HepG2 (cell line): Measurements from ENCODE around the gene TRIM7. TPM values are rescaled to one million over a fixed set of nuclear protein-coding genes. Genes with fewer than 3 reads are reported as not detected.

ENCODE experiments used
- ARID5B ChIP-seq: IDR thresholded peaks from 2 replicates; pipeline ENCODE4 v1.4.0; 2020; ENCODE audit warnings: mild to moderate bottlenecking, missing genetic modification reagents
- BCL3 ChIP-seq: sonication (generic); formaldehyde crosslinking; IDR thresholded peaks from 2 replicates; pipeline ENCODE4 v1.5.1; 2020; ENCODE audit warnings: mild to moderate bottlenecking, missing genetic modification reagents, moderate library complexity
- CREBL2 ChIP-seq: sonication (generic); formaldehyde crosslinking; IDR thresholded peaks from 2 replicates; pipeline ENCODE4 v1.8.1; 2023; ENCODE audit warnings: missing genetic modification reagents, mild to moderate bottlenecking, borderline replicate concordance
- CREM ChIP-seq, 2 experiments: sonication (generic) in 1 of 2; formaldehyde crosslinking in 1 of 2; IDR thresholded peaks; 2 replicates each; pipeline versions ENCODE4 v1.4.0 to v1.6.1; 2016 to 2020; ENCODE audit warnings: antibody characterized with exemption in 1 of 2, mild to moderate bottlenecking in 1 of 2, missing genetic modification reagents in 1 of 2
- DPF2 ChIP-seq: sonication (generic); formaldehyde crosslinking; IDR thresholded peaks from 2 replicates; pipeline ENCODE4 v1.4.0; 2020; ENCODE audit warnings: mild to moderate bottlenecking, low read depth, missing genetic modification reagents, borderline replicate concordance
- ELF3 ChIP-seq: IDR thresholded peaks from 2 replicates; pipeline ENCODE4 v1.6.1; 2016; ENCODE audit warnings: missing genetic modification reagents, missing compliant biosample characterization
- HCFC1 ChIP-seq: fragments of 150-350 bp; IDR thresholded peaks from 2 replicates; pipeline ENCODE4 v1.6.1; 2014; ENCODE audit warnings: low read depth, low read length
- KDM5A ChIP-seq: fragments of 200-600 bp; sonication (generic); IDR thresholded peaks from 2 replicates; pipeline ENCODE4 v1.7.0; 2018; ENCODE audit warnings: antibody characterized with exemption, mild to moderate bottlenecking, low read length, borderline replicate concordance
- KLF9 ChIP-seq: IDR thresholded peaks from 2 replicates; pipeline ENCODE4 v1.6.1; 2016; ENCODE audit warnings: low read depth
- MAF1 ChIP-seq: sonication (generic); formaldehyde crosslinking; IDR thresholded peaks from 2 replicates; pipeline ENCODE4 v1.5.0; 2020; ENCODE audit warnings: missing genetic modification reagents, borderline replicate concordance
- NFYC ChIP-seq: IDR thresholded peaks from 2 replicates; pipeline ENCODE4 v1.6.1; 2016; ENCODE audit warnings: missing genetic modification reagents, missing compliant biosample characterization
- RBM22 ChIP-seq: fragments of 200-400 bp; formaldehyde crosslinking; optimal IDR thresholded peaks from 2 replicates; pipeline ENCODE3; 2017; ENCODE audit warnings: mild to moderate bottlenecking, low read length, moderate library complexity
- SMC3 ChIP-seq: IDR thresholded peaks from 2 replicates; pipeline ENCODE4 v1.6.1; 2011; ENCODE audit warnings: low read length, improper control_type of control experiment
- TBX2 ChIP-seq: sonication (generic); formaldehyde crosslinking; IDR thresholded peaks from 2 replicates; pipeline ENCODE4 v1.5.0; 2020; ENCODE audit warnings: missing genetic modification reagents, mild to moderate bottlenecking, borderline replicate concordance
- THYN1 ChIP-seq: sonication (generic); formaldehyde crosslinking; IDR thresholded peaks from 2 replicates; pipeline ENCODE4 v1.8.1; 2023; ENCODE audit warnings: low read depth, mild to moderate bottlenecking, moderate library complexity, missing genetic modification reagents, borderline replicate concordance
- YY1 ChIP-seq: IDR thresholded peaks from 2 replicates; pipeline ENCODE4 v1.6.1; 2011; ENCODE audit warnings: low read length, low read depth, moderate library complexity, mild to moderate bottlenecking; ENCODE audit not compliant: insufficient read depth, insufficient replicate concordance
- ZNF546 ChIP-seq: sonication (generic); formaldehyde crosslinking; conservative IDR thresholded peaks from 2 replicates; pipeline ENCODE4 v1.8.1; 2023; ENCODE audit warnings: mild to moderate bottlenecking, missing genetic modification reagents
- ZNF687 ChIP-seq: sonication (generic); formaldehyde crosslinking; IDR thresholded peaks from 2 replicates; pipeline ENCODE4 v1.5.1; 2020; ENCODE audit warnings: mild to moderate bottlenecking, missing genetic modification reagents, moderate library complexity
- ZNF709 ChIP-seq: sonication (generic); formaldehyde crosslinking; IDR thresholded peaks from 2 replicates; pipeline ENCODE4 v1.5.0; 2020; ENCODE audit warnings: mild to moderate bottlenecking, missing genetic modification reagents
- polyA plus RNA-seq, 8 experiments: library from polyadenylated mRNA; depleted of rRNA in 3 of 8; stranded (reverse) in 7 of 8; unstranded in 1 of 8; fragments of >200 nt; fragmentation: Illumina TruSeq in 4 of 8; extraction: Trizol in 4 of 8; gene quantifications; 2 replicates each; pipeline versions ENCODE4 v1.2.1 to v1.2.3, GENCODE V29; 2011 to 2016; ENCODE audit warnings: low read depth in 4 of 8, missing spikeins in 1 of 8, mixed read lengths in 1 of 8; ENCODE audit not compliant: insufficient read depth in 1 of 8
- total RNA-seq, 5 experiments: library from RNA; depleted of rRNA; stranded (reverse); fragments of >200 nt; fragmentation: Illumina TruSeq; extraction: Trizol; gene quantifications; 2 replicates each; pipeline ENCODE4 v1.2.3, GENCODE V29; 2016; ENCODE audit warnings: low read depth in 1 of 5

TRIM7 gene
- total and polyA plus RNA-seq, 2 of the 13 experiments (the other 11 are each of a cell fraction or from before 2014, with no cell fraction given): 0.13 TPM; not detected in 1

GRCh38 chr5:181159286-181160151, 45.5 kb downstream of the TRIM7 start (continued):
- TF ChIP-seq ARID5B (no peak), HCFC1 (no peak), CREM (IDR thresholded peaks at IDR 0.05) (no peak), CREM (CRISPR knock-in tag; IDR thresholded peaks at IDR 0.05) (no peak), RBM22 (no peak), SMC3 (peak; percentile 83), THYN1 (no peak), MAF1 (CRISPR knock-in tag) (no peak), ELF3 (peak; percentile 42; the same call in 1 of the 2 replicates), TBX2 (no peak), KLF9 (CRISPR knock-in tag) (no peak), ZNF709 (CRISPR knock-in tag) (no peak), BCL3 (0 out of 2 replicates have a peak, but pooled peaks have one; percentile 26), KDM5A (no peak), DPF2 (no peak), CREBL2 (CRISPR knock-in tag) (no peak), ZNF546 (CRISPR knock-in tag) (no peak), ZNF687 (CRISPR knock-in tag) (0 out of 2 replicates have a peak, but pooled peaks have one; percentile 30), NFYC (no peak), YY1 (no peak)
